Hypothalamus (tissue), 51 donors: Measurements from ENCODE around the gene SF3A1.

Source experiments
- DNase-seq, 51 donors: peaks; one replicate each; lab custom pipeline; 2025; lab: John Stamatoyannopoulos, UW

Gene SF3A1

GRCh38 chr22:30386960-30387827, 30.5 kb upstream of the SF3A1 start, which contains the start of gene RNF215:
TSS of gene RNF215 (minus strand) at chr22:30387411. CDS start at chr22:30387313, 98 bp downstream.
- peak in 50 of 51 donors; percentile 18 to 91 (median 68) for DNase-seq

- DNase-seq: peak in 1 of 51 donors; percentile 43
These were observed 29.9 kb upstream of the SF3A1 start for GRCh38 chr22:30386608-30386959.

- no peak for DNase-seq
These were observed 29.2 kb upstream of the SF3A1 start for GRCh38 chr22:30385942-30386341.

- DNase-seq: no peak
These were observed 26.4 kb upstream of the SF3A1 start for GRCh38 chr22:30383061-30383460.

GRCh38 chr22:30382340-30382739, 25.6 kb upstream of the SF3A1 start:
- DNase-seq: no peak

- no peak for DNase-seq
These were observed 24.6 kb upstream of the SF3A1 start for GRCh38 chr22:30381264-30381663.

GRCh38 chr22:30380011-30380410, 23.3 kb upstream of the SF3A1 start:
- DNase-seq: no peak

GRCh38 chr22:30375312-30375849, 18.7 kb upstream of the SF3A1 start:
- DNase-seq: no peak

- DNase-seq: peak in 8 of 51 donors; percentile 7 to 46 (median 20)
These were observed 16.9 kb upstream of the SF3A1 start for GRCh38 chr22:30373331-30374325.

GRCh38 chr22:30372915-30373314, 16.2 kb upstream of the SF3A1 start:
- DNase-seq: no peak

- no peak for DNase-seq
These were observed 15.3 kb upstream of the SF3A1 start for GRCh38 chr22:30371981-30372380.

GRCh38 chr22:30371321-30371720, 14.6 kb upstream of the SF3A1 start:
- no peak for DNase-seq

GRCh38 chr22:30370641-30371230, 14.0 kb upstream of the SF3A1 start:
- no peak for DNase-seq

- DNase-seq: no peak
These were observed 11.7 kb upstream of the SF3A1 start for GRCh38 chr22:30368420-30368819.

- no peak for DNase-seq
These were observed 9.2 kb upstream of the SF3A1 start for GRCh38 chr22:30365891-30366290.

GRCh38 chr22:30362651-30363281, 6.1 kb upstream of the SF3A1 start:
- DNase-seq: no peak

- DNase-seq: no peak
These were observed 5.4 kb upstream of the SF3A1 start for GRCh38 chr22:30361916-30362650.

GRCh38 chr22:30358541-30358940, 1.8 kb upstream of the SF3A1 start:
- DNase-seq: no peak

- DNase-seq: no peak
These were observed 1.0 kb upstream of the SF3A1 start for GRCh38 chr22:30357650-30358215.
